Measurements from ENCODE around the gene PDE3B.

- TF ChIP-seq CTCF (optimal IDR thresholded peaks at IDR 0.05 in 1 of 3, IDR thresholded peaks at IDR 0.05 in 1 of 3, conservative IDR thresholded peaks at IDR 0.05 in 1 of 3; ENCODE audit: extremely low read depth in 1 of 3, insufficient read depth in 2 of 3, low read length in 3 of 3), result no peak
- no peak for TF ChIP-seq EZH2 (IDR thresholded peaks at IDR 0.05; ENCODE audit: low read length)
These were observed 230.0 kb downstream of the PDE3B start for GRCh38 chr11:14873632-14874031.

All from keratinocyte (primary cell).